Smooth muscle cell (in vitro differentiated cells): ENCODE measurements around the gene RAX. TPM values are rescaled to one million over a fixed set of nuclear protein-coding genes. Genes with fewer than 3 reads are reported as not detected.

ENCODE experiments used
- DNase-seq: peaks from one replicate; lab custom pipeline; 2025; ENCODE audit not compliant: unreplicated experiment; lab: John Stamatoyannopoulos, UW
- H2AFZ ChIP-seq: fragments of 200-600 bp; sonication (generic); 2 replicates; pipeline ENCODE4 v1.6.0; 2016; ENCODE audit warnings: antibody characterized with exemption, low read depth, mild to moderate bottlenecking
- H3F3A ChIP-seq: fragments of 200-600 bp; sonication (generic); 2 replicates; pipeline ENCODE4 v1.6.0; 2017; ENCODE audit warnings: antibody characterized with exemption, low read depth
- H3K27ac ChIP-seq: fragments of 200-600 bp; sonication (generic); 2 replicates; pipeline ENCODE4 v1.5.1; 2016; ENCODE audit warnings: low read depth, mild to moderate bottlenecking
- H3K27me3 ChIP-seq: fragments of 200-600 bp; sonication (generic); 2 replicates; pipeline ENCODE4 v1.6.1; 2016; ENCODE audit warnings: low read depth, mild to moderate bottlenecking
- H3K36me3 ChIP-seq: fragments of 200-600 bp; sonication (generic); 2 replicates; pipeline ENCODE4 v1.5.1; 2016; ENCODE audit warnings: low read depth
- H3K4me1 ChIP-seq: fragments of 200-600 bp; sonication (generic); 2 replicates; pipeline ENCODE4 v1.5.1; 2016; ENCODE audit warnings: low read depth
- H3K4me2 ChIP-seq: fragments of 200-600 bp; sonication (generic); 2 replicates; pipeline ENCODE4 v1.6.0; 2016; ENCODE audit warnings: mild to moderate bottlenecking
- H3K4me3 ChIP-seq: fragments of 200-600 bp; sonication (generic); 2 replicates; pipeline ENCODE4 v1.5.1; 2016; ENCODE audit warnings: mild to moderate bottlenecking
- H3K79me2 ChIP-seq: fragments of 200-600 bp; sonication (generic); 2 replicates; pipeline ENCODE4 v1.6.0; 2016; ENCODE audit warnings: low read depth, mild to moderate bottlenecking
- H3K9ac ChIP-seq: fragments of 200-600 bp; sonication (generic); 2 replicates; pipeline ENCODE4 v1.6.0; 2016; ENCODE audit warnings: low read depth
- H3K9me3 ChIP-seq: fragments of 200-600 bp; sonication (generic); replicated peaks from 2 replicates; pipeline ENCODE4 v1.5.1; 2016; ENCODE audit warnings: low read depth
- H4K20me1 ChIP-seq: fragments of 200-600 bp; sonication (generic); 2 replicates; pipeline ENCODE4 v1.6.0; 2016; ENCODE audit warnings: low read depth
- CTCF ChIP-seq: fragments of 200-600 bp; sonication (generic); IDR thresholded peaks from 2 replicates; pipeline ENCODE4 v1.5.1; 2017; ENCODE audit warnings: borderline replicate concordance, mild to moderate bottlenecking, antibody characterized with exemption; ENCODE audit not compliant: insufficient read depth, poor library complexity, severe bottlenecking
- WGBS: methylation state at CpG from one replicate; pipeline ENCODE4 v1.1.7; 2016; ENCODE audit warnings: low lambda C conversion rate; 5-methylcytosine and 5-hydroxymethylcytosine counted together
- polyA plus RNA-seq: library from polyadenylated mRNA; unstranded; fragments of >200 nt; fragmentation: Nextera tagmentation; extraction: Ambion mirVana; gene quantifications from 2 replicates; pipeline ENCODE4 v1.2.1, GENCODE V29; 2016
- total RNA-seq: library from RNA; depleted of rRNA; stranded (reverse); fragments of >200 nt; gene quantifications from 2 replicates; pipeline ENCODE4 v1.2.3, GENCODE V29; 2014

The RAX gene
- total and polyA plus RNA-seq, 2 experiments from 2014 or later, result not detected

GRCh38 chr18:59233017-59233410 is 40.2 kb downstream of the RAX start:
- Histone ChIP-seq H3K4me2 (no peak overlapping the region), H3K27me3 (no peaks in the 10 kb centered on the region), H3K36me3 (no peaks in the 10 kb centered on the region), H3K4me1 (no peaks in the 10 kb centered on the region), H3F3A (no peaks in the 10 kb centered on the region), H3K27ac (no peak overlapping the region), H3K4me3 (no peak overlapping the region), H3K9me3 (no peaks in the 10 kb centered on the region), H2AFZ (no peak overlapping the region), H4K20me1 (no peaks in the 10 kb centered on the region), H3K79me2 (no peaks in the 10 kb centered on the region), H3K9ac (no peak overlapping the region)
- no peak for TF ChIP-seq CTCF
- no peak for DNase-seq
- WGBS, result 77% methylated on average over 6 of the region's 6 CpGs

DNA sequence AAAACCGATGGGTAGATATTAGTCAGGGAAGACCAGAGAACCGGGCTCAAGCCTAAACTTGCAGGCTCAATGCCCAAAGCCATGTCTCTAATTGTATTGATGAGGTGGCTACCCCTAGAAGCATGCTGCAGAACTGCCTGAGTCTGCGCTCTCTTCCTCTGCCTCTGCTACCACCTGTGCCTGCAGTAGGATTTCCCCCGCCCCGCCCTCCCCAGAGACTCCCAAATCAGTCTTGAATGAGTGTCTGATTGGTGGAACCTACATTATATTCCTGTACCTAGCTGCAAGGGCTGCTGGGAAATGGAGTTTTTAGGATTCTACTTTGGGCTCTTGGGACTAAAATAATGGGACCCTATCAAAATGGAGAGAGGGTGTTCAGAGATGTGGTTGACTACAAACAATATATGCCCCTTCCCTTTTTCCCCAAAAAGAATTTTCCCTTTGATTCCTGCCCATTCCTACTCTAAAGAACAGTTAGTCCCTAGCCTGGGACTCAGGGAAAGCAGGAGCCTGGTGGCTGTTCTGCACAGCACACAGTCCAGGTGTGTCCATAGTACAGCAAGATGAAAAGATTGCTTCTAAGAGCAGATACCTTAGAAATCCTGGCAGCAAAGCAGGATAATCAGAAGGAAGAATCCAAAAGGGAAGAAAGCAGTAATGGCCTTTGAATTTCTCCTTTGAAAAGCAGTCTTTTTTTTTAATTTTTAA is 40.8 kb downstream of the RAX start:
- Histone ChIP-seq H4K20me1 (no peaks in the 10 kb centered on the region), H3F3A (no peaks in the 10 kb centered on the region), H3K79me2 (no peaks in the 10 kb centered on the region), H3K4me2 (no peak overlapping the region), H3K36me3 (no peaks in the 10 kb centered on the region), H3K27ac (no peak overlapping the region), H3K4me1 (no peaks in the 10 kb centered on the region), H3K9me3 (no peaks in the 10 kb centered on the region), H3K4me3 (no peak overlapping the region), H3K9ac (no peak overlapping the region), H2AFZ (no peak overlapping the region), H3K27me3 (peaks cover 4% of the 10 kb centered on the region)
- TF ChIP-seq CTCF, result no peak
- 59% methylated on average over 5 of the region's 5 CpGs for WGBS
- DNase-seq, result no peak

DNA sequence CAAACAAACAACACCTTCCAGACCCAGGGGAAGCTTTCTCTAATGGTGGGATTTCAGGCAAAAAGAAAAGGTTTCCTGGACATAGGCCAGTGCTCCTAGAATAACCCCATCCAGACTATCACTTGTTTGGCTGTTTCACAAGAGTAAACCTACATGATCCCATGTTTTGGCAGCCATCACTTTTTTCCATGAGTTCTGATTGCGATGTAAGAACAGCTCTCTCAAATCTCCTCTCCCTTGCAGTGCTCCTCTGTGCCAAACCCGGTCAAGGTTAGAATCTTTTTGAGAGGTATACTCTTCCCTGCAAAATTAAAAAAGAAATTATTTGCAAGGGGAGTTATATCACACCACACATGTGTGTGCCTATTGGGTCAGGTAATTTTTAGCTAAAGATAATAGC is 41.4 kb downstream of the RAX start:
- Histone ChIP-seq H4K20me1 (no peaks in the 10 kb centered on the region), H3K79me2 (no peaks in the 10 kb centered on the region), H2AFZ (no peak overlapping the region), H3F3A (no peaks in the 10 kb centered on the region), H3K9me3 (no peaks in the 10 kb centered on the region), H3K27ac (no peak overlapping the region), H3K36me3 (no peaks in the 10 kb centered on the region), H3K27me3 (peaks cover 10% of the 10 kb centered on the region), H3K4me3 (no peak overlapping the region), H3K4me2 (no peak overlapping the region), H3K4me1 (no peaks in the 10 kb centered on the region), H3K9ac (no peak overlapping the region)
- TF ChIP-seq CTCF, result no peak
- DNase-seq, result no peak
- WGBS, result 93% methylated on average over 2 of the region's 2 CpGs

DNA sequence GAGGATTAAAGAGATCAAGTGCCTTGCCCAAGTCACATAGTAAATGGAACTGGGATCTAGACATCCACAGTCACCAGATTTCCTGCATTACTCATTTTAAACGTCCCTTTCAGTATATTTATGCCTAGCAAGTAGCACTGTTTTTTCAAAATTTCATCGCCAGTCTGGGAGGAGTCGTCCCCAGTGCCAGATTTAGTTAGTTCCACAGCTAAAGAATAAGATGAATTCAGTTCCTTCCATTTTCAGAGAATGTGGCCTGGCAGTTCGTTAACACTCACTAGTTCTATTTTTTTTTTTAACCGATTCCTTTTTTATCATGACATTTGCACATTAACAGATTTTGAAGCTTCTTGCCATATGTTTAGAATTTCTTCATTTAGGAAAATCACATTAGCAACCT is 42.1 kb downstream of the RAX start:
- Histone ChIP-seq H3K36me3 (no peaks in the 10 kb centered on the region), H3F3A (no peaks in the 10 kb centered on the region), H3K27me3 (peaks cover 16% of the 10 kb centered on the region), H3K4me3 (no peak overlapping the region), H3K4me2 (peak overlapping the region; percentile 28), H4K20me1 (no peaks in the 10 kb centered on the region), H3K27ac (no peak overlapping the region), H3K79me2 (no peaks in the 10 kb centered on the region), H3K4me1 (no peaks in the 10 kb centered on the region), H3K9me3 (no peaks in the 10 kb centered on the region), H2AFZ (no peak overlapping the region), H3K9ac (no peak overlapping the region)
- no peak for TF ChIP-seq CTCF
- DNase-seq, result no peak
- WGBS, result 40% methylated on average over 5 of the region's 5 CpGs
